B cell (primary cell): ENCODE data around the gene SPIRE1.

Source experiments
- EZH2 ChIP-seq: IDR thresholded peaks from 2 replicates; pipeline ENCODE4 v1.6.1; 2012; ENCODE audit warnings: borderline replicate concordance, low read depth, mild to moderate bottlenecking, moderate library complexity, low read length; ENCODE audit not compliant: insufficient read depth, poor library complexity, severe bottlenecking
- TF ChIP-seq, protein P1 (sequence below): fragments of 200-600 bp; IDR thresholded peaks from one replicate; pipeline ENCODE4 v1.8.0; 2022; ENCODE audit warnings: antibody characterized with exemption, mild to moderate bottlenecking

DNA sequence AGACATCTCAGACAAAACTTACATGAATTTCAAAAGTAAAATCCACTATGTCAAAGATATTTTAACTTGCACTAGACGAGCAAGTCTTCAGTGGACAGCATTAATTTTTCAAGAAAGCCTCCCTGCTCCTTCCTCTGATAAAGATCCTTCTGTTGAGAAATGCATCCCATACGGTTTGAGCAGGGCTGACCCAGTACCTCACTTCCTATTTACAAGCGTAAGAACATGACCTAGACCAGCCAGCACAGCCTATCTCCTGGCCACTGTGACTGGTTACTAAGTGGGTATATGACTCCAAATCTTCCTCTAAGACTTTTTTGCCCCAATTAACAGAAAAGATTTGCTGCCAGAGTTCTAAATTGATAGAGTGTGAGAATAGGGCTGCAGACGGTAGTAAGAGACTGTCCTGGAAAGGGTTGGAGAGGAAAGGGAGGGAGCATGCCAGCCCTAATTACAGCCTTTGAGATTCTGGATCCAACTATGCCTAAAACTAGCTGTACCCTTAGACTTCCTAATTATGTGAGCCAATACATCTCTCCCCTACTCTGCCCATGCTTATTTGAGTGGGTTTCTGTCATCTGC is 141.8 kb downstream of the SPIRE1 start:
- TF ChIP-seq, protein P1, sequence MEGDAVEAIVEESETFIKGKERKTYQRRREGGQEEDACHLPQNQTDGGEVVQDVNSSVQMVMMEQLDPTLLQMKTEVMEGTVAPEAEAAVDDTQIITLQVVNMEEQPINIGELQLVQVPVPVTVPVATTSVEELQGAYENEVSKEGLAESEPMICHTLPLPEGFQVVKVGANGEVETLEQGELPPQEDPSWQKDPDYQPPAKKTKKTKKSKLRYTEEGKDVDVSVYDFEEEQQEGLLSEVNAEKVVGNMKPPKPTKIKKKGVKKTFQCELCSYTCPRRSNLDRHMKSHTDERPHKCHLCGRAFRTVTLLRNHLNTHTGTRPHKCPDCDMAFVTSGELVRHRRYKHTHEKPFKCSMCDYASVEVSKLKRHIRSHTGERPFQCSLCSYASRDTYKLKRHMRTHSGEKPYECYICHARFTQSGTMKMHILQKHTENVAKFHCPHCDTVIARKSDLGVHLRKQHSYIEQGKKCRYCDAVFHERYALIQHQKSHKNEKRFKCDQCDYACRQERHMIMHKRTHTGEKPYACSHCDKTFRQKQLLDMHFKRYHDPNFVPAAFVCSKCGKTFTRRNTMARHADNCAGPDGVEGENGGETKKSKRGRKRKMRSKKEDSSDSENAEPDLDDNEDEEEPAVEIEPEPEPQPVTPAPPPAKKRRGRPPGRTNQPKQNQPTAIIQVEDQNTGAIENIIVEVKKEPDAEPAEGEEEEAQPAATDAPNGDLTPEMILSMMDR: no peak
- no peak for TF ChIP-seq EZH2
